Stimulated activated CD8-positive, alpha-beta memory T cell treated with anti-CD3 and anti-CD28 coated beads, Interleukin-12 subunit alpha, Interleukin-12 subunit beta, amount 100 ng/mL, for 4 hours (primary cell): ENCODE measurements around the gene DPEP2.
"Not testable (repeated sequence)": the region's sequence is repeated elsewhere in the genome, so short reads cannot be mapped to it uniquely, and the experiment has no call there.

Source experiments
- DNase-seq: peaks from one replicate; pipeline ENCODE4 v3.0.0-alpha.2; 2020; ENCODE audit warnings: low read depth

The DPEP2 gene

GRCh38 chr16:67976205-67976604 lies 23.1 kb downstream of the DPEP2 start:
- no peak for DNase-seq

DNA sequence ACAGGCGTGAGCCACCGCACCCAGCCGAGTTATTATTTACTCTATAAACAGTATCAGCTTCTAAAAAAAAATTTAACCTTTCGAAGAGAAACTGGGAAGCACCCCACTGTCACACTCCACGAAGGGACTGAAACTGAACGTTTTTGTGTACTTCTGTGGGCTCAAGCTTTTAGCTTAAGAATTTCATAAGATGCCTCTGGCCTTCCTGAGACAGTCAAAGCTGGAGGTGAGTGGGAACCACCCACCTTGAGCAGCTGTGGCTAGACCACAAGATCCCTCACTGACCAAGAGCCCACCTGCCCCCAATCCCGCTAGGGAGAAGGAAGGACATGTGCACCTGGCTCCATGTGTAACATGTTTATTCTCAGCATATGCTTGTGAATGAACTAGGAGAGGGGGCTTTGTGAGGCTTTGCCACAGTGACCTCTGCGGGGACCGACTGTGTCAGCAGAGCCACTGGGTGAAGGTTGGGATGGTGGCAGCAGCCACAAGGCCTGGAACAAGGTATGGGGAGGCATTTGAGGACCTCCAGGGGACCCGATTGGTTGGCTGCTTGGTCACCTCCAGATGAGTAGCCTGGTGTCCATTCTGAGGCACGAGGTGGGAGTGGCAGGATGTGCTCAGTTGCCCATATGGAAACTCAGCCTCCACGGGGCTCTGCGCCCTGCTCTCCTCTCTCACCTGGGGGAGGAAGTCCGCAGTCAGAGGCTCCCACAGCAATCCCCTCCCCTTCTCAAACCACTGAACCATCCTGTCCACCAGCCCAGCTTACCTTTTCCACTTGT lies 23.8 kb downstream of the DPEP2 start:
- DNase-seq: no peak

DNA sequence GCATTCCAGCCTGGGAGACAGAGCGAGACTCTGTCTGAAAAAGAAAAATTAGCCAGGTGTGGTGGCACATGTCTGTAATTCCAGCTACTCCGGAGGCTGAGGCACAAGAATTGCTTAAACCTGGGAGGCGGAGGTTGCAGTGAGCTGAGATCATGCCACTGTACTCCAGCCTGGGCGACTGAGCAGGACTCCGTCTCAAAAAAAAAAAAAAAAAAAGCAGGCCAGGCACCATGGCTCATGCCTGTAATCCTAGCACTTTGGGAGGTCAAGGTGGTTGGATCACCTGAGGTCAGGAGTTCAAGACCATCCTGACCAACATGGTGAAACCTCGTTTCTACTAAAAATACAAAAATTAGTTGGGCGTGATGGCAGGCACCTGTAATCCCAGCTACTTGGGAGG lies 27.0 kb downstream of the DPEP2 start:
- DNase-seq: not testable (repeated sequence)

- no peak for DNase-seq
Observed at GRCh38 chr16:67971111-67971510, 28.2 kb downstream of the DPEP2 start.

DNA sequence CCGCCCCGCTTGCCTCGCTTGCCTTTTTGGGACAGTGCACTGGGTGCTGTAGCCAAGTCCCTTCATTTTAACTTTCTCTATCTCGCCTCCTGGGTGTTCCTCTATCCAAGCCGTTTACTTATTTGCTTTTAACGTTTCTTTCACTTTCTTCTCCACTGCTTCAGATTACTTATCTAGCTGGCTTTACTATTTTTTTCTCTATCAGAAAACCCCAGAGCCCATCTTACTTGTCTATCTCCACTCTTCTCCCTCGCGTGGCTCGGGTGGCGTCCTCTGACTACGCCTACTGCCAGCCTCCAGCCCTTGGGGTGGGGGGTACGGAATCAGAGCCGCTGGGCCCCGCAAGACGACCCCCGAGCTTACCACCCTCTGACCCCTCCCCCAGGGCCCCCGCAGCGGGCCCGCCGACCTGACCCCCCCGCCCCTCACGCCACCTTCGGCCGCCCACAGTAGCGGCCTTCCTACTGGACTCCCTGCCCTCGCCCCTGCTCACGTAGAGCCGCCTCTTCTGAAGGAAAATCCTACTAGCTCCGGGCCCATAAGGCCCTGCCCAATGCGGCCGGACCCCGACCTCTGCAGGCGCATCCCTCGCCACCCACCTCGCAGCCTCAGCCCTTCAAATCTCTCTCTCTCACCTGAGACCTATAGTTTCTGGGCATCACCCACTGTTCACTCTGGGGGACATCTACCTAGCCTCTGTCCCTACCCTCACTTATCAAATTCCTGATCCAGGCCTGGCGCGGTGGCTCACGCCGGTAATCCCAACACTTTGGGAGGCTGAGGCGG lies 29.8 kb downstream of the DPEP2 start:
- DNase-seq: no peak

DNA sequence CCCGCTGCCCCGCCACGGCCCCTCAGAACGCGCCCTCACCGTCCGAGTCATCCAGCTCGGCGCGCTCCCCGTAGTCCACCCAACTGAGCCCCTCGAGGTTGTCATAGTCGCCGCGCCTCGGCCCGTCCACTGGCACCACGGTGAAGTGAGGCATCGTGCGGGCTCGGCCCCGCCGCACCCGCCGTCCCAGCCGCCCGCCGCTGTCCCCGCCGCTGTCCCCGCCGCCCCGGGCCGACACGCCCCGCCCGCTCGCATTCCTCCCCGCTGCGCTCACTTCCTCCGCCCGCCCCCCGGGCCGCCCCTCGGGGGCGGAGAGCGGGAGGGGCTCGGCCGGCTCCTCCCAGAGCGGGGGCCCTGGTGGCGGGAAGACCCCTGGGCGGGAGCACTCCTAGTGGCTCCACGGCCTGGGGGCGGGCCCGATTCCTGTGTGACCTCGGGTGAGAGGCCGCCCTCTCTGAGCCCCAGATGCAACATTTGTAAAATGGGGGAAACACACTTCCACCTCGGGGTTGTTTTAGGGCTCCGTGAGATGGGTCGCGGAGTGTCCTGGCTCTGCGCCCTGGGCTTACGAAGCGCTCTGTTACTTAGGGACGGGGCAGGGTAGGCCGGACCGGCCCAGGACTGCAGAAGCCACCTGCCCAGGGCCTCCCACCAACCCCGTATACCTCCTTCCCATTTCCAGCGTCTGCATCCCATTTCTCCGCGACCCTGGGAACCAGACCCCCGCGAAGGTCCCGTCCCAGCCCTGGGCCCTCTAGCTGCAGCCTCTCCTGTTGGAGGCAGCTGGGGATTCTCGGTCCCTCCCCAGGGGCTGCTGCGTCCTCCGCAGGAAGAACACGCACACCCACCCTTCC lies 30.7 kb downstream of the DPEP2 start, which contains the start of gene SLC12A4:
SLC12A4 (minus strand) TSS at position 238 of the 854 bp plus-strand sequence; CDS start at position 154, 84 bp downstream.
- DNase-seq: peak; percentile 76

DNA sequence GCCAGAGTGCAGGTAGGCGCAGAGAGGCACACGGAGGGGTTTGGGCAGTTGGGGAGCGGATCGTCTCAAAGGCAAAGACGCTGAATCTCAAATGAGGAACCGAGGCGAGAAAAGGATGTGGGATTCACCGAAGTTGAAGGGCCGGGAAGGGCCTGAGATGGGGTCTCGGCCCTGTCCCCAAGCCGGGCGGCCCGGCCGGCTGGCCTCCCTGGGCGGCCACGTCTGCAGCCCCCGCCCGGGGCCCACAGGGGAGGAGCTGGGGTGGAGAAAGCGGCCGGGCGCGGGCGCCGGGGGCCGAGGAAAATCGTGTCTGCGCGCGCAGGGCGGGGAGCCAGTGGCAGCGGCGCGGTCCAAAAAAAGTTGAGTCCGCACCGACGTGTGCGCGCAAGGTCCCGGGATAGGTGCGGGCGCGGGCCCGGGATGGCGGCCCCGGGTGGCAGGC lies 31.3 kb downstream of the DPEP2 start:
- DNase-seq: no peak

DNA sequence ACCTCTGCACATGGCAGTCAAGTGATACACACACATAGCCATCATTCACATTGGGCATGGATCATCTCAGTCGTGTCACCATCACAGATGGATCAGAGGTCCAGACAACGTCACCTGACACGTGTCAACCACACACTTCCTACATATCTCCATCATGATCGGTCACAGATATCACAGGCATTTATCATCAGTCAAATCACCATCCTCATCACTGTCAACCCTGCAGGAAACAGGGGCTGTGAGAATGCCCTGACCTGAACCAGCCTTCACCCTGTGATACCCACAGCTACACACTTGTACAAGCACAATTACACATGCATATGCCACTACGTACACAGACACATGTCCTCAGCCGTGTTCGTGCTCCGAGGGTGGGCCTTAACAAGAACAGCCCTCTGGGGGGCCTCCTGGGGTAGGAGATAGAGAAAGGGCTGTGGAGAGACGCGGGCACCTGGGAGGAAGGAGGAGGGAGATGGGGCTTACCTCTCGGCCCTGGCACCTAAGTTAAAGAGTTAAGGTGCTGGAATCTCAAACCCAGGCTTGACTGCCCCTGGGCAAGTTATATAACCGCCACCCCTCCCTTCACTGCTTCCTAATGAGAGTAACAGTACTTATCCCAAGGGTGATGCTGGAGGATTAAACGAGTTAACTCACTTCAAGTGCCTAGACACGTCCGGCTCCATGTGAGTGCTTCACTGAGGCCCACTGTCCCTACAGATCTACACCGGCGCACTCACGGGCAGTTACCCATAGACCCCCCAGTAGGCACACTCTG lies 31.9 kb downstream of the DPEP2 start:
- no peak for DNase-seq

- no peak for DNase-seq
Observed at GRCh38 chr16:67966549-67967182, 32.6 kb downstream of the DPEP2 start.

DNA sequence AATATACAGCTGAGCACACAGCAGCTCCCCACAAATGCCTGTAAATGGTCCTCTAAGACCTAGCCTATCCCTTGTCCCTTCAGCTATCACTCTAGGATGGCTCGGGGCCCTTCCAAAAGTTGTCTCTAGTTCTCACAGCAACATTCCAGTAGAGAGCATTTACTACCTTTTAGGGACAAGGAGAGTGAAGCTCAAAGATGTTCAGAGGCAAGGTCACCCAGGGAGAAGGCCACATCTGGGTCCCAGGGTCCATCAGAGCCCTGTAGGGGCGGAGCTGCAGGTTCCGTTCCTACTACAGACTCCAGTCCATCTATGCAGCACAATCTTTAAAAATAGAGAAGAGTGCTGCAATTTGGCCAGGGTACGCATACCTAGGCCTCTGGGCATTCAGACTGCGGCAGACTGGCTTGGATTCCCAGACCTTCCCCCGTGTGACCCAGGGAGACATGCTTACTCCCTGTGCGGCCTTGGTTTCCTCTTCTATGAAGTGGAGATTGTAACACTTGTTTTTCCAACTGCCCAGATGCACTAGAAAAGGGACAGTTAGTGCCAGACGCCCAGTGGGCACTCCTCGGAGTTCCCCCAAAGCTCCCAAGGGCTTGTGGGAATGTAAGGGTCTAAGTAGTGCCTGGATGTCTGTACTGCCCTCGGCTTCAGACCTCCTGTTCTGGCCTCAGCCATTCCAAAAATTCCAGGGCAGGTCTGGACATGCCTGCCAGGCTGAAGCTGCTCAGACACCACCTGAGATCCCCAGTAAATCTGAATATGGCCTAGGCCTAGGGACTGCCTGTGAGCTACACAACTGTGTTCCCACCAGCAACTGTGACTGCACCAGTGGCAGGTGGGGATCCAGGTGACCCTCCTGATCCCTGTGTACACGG lies 33.4 kb downstream of the DPEP2 start:
- no peak for DNase-seq

DNA sequence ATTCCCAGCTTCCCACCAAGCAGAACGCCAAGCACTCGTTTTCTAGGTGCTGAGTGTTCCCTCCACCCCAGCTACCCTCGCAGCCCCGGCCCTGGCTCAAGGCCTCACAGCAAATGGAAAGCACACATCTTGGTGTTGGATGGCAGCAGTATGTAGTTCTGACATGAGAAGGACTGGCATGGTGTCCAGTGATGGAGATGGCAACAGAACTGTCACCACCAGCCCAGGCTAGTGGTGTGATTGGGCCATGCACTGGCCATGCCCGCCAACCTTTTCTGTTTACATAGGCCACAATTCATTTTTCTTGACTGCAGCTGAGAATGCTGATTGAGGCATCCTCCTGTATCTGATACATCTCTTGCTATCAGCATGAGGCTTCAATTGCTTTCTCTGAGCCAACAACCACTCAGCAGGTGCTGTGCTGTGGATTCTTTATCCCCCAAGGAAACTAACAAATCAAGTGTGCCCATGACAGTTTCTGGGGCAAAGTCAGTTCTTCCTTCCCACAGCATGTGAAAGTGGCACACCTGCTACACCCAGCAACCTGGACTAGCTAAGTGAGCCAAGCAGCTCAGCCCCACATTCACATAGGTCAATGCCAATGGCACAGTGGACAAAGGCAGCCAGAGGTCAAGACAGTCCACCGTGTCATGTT lies 34.7 kb downstream of the DPEP2 start:
- no peak for DNase-seq

- DNase-seq: no peak
Observed at GRCh38 chr16:67963662-67964321, 35.5 kb downstream of the DPEP2 start.

- DNase-seq: no peak
Observed at GRCh38 chr16:67963292-67963661, 36.0 kb downstream of the DPEP2 start.

DNA sequence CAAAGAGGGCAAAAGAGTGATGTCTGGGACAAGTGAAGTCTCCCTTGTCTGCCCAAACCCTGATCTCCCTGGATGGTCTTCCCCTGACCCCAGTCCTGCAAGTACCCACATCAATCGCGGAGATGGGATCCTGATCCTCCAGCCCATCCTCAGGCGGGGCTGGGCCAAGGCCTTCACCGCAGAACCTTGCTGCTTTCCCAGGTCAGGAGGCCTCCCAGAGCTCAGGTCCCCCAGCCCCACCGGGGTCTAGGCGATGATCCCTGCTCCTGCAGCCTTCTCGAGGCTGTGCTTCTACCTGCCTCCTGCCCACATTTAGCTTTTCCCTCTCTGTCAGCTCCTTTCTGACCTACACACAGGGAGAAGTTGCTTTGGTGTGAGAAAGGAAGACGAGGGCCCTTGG lies 37.1 kb downstream of the DPEP2 start:
- DNase-seq: no peak

GRCh38 chr16:67961551-67961957 lies 37.7 kb downstream of the DPEP2 start:
- DNase-seq: no peak

- DNase-seq: no peak
Observed at GRCh38 chr16:67959536-67960329, 39.6 kb downstream of the DPEP2 start.

GRCh38 chr16:67957622-67958021 lies 41.7 kb downstream of the DPEP2 start:
- DNase-seq: no peak
